ENCODE results near the gene FARS2.

FARS2 gene

GRCh38 chr6:5435449-5435848, 174.1 kb downstream of the FARS2 start:
- DNase-seq: no peak

DNA sequence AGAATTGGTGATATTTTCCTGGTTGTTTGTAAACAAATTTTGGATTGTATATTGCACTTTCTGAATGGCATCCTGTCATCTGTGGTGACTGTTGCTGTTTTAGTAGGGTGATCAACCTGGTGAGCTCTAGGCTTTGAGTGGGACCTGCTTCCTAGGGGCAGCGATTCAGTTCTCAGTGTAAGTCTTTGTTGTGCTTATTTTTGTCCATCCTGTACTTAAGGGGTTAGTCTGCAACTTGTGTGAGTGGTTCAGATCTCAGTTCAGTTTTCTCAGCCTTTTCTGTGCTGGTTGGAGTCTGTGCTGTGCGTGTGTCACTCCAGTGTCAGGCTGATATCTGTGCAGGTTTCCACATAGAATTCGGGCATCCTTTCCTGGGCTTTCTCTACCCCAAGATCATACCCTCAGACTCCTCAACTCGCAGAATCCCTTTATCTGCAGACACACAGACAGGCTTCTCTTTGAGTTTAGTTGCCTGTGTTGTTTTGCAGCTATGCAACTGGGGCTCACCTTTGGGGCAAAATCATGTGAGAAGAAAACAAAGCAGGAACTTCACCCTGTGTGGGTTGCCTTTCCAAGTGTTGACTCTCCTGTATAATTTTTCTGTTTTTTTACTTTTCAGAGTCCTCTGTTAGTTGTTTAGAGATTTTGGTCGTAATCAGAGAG, 177.7 kb downstream of the FARS2 start:
- no peak for DNase-seq

GRCh38 chr6:5439749-5440148, 178.4 kb downstream of the FARS2 start:
- DNase-seq: no peak

- DNase-seq: no peak
These were observed 181.0 kb downstream of the FARS2 start for GRCh38 chr6:5442319-5442718.

- DNase-seq: no peak
These were observed 181.6 kb downstream of the FARS2 start for GRCh38 chr6:5442916-5443315.

DNA sequence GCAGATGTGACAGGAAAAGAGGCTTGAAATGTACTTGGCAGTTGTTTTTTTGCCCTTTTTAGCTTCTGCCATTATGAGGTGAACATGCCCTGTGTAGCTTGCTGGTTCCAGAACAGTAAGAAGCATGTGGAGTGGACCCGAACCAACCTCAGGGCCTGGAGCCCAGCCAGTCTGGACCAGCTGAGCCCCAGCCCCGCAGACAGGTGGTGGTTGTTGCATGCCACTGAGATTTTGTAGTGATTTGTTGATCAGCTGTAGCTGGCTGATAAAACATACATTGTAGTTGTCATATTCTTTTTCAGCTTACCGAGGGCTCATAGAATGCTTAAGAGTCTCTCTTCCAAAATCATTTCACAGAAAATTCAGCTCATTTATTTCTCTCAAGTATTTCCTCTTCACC, 182.2 kb downstream of the FARS2 start:
- DNase-seq: no peak

GRCh38 chr6:5446362-5447075, 185.2 kb downstream of the FARS2 start:
- no peak for DNase-seq

DNA sequence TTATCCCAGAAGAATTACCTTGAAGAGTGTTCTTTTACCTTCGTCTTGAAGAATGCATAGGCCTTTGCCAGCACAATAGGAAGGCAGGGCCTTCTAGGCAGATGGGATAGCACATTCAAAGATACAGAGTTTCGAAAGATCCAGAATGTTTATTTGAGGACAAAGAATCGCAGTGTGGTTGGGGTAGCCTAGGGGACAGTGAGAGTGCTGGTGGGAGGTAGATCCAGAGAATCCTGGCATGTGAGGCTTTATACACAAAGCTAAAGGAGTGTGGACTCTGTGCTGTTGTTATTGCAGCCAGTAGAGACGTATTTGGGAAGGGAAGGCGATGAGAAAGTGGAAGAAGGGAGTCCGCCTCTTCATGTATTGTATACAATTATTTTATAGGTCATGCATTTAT, 186.6 kb downstream of the FARS2 start:
- no peak for DNase-seq

DNA sequence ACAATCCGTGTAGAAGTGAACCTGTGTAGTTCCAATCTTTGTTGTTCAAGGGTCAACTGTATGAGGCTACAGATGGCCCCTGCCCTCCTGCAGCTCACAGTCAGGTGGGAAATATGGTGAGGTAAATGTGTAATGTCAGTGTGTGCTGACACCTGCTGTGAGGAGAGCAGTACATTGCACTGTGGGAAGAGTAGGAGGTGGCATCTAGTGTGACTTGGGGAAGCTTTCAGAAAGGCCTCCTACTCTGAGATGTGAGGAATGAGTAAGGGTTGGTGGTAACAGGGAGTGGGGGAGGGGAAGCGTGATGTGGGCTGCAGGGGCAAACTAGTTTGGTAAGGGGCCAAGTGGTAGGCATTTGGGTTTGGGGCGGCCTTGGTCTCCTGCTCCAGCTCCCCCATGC, 188.8 kb downstream of the FARS2 start:
- no peak for DNase-seq

DNA sequence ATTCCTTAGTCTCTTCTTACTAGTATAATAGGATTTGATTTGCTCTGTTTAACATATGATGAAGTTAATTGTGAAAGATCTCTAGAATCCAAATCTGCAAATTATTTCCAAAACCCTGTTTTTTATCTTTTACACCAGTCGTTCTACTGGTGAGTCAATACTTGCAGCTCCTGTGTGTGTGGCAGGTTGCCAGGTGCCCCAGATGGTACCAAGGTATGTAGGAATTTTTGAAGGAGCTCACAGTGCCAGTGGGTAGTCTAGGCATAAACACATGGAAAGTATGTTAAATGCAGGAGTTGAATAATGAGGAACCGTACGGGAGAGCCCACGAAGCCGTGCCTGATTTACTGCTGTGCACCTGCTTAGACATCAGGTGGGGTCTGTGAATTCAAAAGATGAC, 192.2 kb downstream of the FARS2 start:
- DNase-seq: no peak

GRCh38 chr6:5455142-5455541, 193.8 kb downstream of the FARS2 start:
- no peak for DNase-seq

DNA sequence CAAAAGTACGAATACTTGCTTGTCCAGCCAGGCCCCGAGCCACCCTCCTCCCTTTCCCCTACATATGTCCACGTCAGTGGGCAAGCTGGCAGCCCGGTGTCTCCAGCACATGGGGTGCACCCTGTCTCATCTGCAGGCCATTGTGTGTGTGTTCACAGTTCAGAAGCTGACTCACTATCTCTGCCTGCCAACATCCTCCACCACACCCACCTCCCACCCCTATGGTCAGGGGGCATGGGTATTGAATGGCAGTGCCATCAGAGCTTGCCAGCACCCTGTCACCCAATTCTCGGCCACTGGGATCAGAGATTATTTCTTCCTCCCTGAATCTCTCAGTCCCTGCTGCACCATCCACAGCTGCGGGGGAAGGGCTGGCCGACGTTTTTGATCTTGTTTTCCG, 195.7 kb downstream of the FARS2 start:
- DNase-seq: no peak

GRCh38 chr6:5457983-5458683, 196.8 kb downstream of the FARS2 start:
- DNase-seq: no peak

DNA sequence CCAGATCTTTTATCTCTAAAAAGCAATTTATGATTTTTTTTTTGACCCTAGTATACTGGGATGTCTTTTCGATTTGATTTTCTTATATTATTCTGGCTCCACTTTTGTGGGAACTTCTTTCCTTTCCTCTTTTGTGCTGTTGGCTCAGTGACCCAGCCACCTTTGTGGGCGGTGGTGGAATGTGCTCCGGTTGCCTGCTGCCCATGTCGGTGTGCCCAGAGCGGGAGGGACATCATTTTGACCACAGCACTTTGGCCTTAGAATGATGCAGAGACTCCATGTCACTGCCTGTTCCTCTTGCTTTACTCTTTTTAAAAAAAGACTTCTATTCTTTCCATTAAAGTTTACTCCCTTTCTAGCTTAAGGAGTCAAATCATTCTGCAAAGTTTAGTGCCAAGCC, 198.0 kb downstream of the FARS2 start:
- DNase-seq: no peak

GRCh38 chr6:5461365-5461764, 200.1 kb downstream of the FARS2 start:
- no peak for DNase-seq

GRCh38 chr6:5462856-5463255, 201.5 kb downstream of the FARS2 start:
- DNase-seq: no peak

GRCh38 chr6:5463690-5464089, 202.4 kb downstream of the FARS2 start:
- no peak for DNase-seq

DNA sequence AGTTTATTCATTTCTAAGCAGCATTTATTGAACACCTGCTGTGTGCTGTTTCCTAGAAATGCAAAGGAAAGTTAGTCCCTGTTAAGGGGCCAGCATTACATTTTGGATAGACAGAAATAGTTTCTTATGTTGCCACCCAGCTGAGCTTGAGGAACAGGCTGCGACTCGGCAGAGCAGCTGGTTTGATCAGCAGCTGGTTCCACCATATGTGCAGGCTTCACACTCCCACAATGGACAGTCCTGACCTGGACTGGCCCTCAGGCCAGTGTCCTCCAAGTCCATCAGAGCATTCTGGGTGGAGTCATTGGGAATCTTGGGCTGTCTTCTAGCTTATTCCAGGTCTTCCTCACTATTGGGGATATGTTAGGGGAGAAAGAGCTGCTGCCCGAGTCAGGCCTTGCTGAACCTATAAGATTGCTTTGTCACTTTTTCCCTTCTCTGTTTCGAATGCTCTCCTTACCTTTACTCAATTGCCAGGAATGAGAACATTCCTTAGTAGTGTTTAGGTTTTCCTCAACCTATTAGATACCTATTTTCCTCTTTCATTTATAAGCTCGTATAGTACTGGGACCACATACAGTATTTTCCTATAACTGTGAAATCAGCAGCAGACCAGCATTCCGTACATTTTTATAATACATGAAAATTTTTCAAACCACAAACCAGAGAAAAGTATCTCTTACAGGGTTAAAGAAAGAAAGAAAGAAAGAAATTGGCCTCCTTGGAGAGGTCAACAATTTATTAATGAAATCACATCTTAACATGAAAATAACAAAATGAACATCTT, 203.0 kb downstream of the FARS2 start:
- no peak for DNase-seq

GRCh38 chr6:5466281-5467136, 205.2 kb downstream of the FARS2 start:
- DNase-seq: no peak

DNA sequence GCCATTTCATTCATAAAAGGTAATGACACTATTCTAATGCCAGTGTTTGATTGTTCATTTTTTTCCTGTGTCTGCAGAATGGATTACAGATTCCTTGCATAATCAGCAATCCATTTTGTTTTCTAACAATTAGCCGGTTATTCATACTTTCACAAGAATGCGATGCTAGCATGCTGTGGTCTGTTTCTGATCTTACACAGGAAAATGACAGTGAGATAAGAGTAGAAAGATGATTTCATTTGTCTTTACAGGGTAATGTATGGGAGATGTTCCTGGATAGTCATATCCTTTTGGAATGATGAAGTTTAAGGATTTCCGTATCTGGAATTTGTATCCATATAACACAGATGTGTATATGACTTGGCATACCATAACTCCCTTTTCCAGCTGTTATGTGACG, 207.3 kb downstream of the FARS2 start:
- no peak for DNase-seq

GRCh38 chr6:5469101-5469846, 208.0 kb downstream of the FARS2 start:
- DNase-seq: no peak

DNA sequence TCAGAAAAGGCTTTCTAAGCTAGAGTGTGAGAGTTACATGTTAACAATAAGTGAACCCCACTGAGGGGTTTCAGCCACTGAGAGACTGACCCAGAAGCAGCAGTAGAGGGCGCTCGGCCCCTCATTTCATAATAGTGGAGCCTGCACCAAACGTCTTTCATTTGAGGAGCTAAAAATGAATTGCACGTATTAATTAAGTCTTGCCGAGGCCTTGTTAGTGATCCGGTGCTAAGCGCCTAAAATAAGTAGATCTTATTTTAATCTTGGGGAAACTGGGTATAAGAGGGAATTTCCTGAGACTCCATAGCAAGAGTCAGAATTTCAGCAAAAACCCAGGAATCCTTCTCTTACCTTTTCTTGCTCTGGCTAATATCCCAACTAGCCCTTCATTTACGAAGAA, 209.7 kb downstream of the FARS2 start:
- peak; percentile 70 for DNase-seq
